K562 (cell line): ENCODE results near the gene NEB. TPM values are rescaled to one million over a fixed set of nuclear protein-coding genes. Genes with fewer than 3 reads are reported as not detected.

Experiments
- ATAC-seq: fragments of 200-7000 bp; cut with Tn5 transposase; 3 replicates; pipeline ENCODE4 v1.9.1; 2020; ENCODE audit warnings: moderate library complexity
- BruUV-seq: library from RNA; stranded (reverse); fragments of 400-500 nt; replicated peaks from 2 replicates; lab custom pipeline; 2021; lab: Mats Ljungman, UMichigan
- CTCF ChIA-PET: fragments of 300-600 bp; formaldehyde crosslinking; extraction: SDS; loops from one replicate; lab custom pipeline; 2021; ENCODE audit warnings: low intra/inter-chr PET ratio; lab: Yijun Ruan, JAX
- POLR2A ChIA-PET: fragments of 300-600, 350-650 bp; sonication (Branson Sonifier 250); formaldehyde crosslinking; extraction: SDS; loops from one replicate; lab custom pipeline; 2021; ENCODE audit warnings: antibody characterized with exemption, inconsistent platforms; lab: Yijun Ruan, JAX
- DNase-seq, 4 experiments: peaks; one replicate each; pipeline versions ENCODE4 v3.0.0 to v3.0.0-alpha.2; 2011 to 2018; ENCODE audit warnings: low spot score in 3 of 4, mixed read lengths in 3 of 4; ENCODE audit errors: extremely low read depth in 1 of 4
- FAIRE-seq: peaks from 2 replicates; lab custom pipeline; 2011; peaks lifted over from hg19 to GRCh38; lab: Jason Lieb, UNC
- H2AFZ ChIP-seq: 2 replicates; pipeline ENCODE4 v1.6.0; 2011; ENCODE audit warnings: low read depth, low read length, control low read depth, inconsistent platforms
- H3K27ac ChIP-seq: fragments of 200-600 bp; 3 replicates; pipeline ENCODE4 v1.8.0; 2011; ENCODE audit warnings: low read depth, mild to moderate bottlenecking, control low read depth, inconsistent platforms, low read length, moderate library complexity, mixed read lengths; ENCODE audit errors: extremely low read depth
- H3K27me3 ChIP-seq, 2 experiments: fragments of 300-600 bp in 1 of 2; 2 replicates in 1 of 2; 3 replicates in 1 of 2; pipeline versions ENCODE4 v1.6.0 to v1.8.0; 2011; ENCODE audit warnings: inconsistent platforms in 2 of 2, low read length in 2 of 2, mild to moderate bottlenecking in 1 of 2, mixed read lengths in 1 of 2, moderate library complexity in 1 of 2; ENCODE audit not compliant: control insufficient read depth in 2 of 2, insufficient read depth in 2 of 2
- H3K36me3 ChIP-seq: fragments of 300-600 bp; 3 replicates; pipeline ENCODE4 v1.8.0; 2011; ENCODE audit warnings: mild to moderate bottlenecking, low read length, inconsistent platforms; ENCODE audit not compliant: control insufficient read depth, insufficient read depth
- H3K4me1 ChIP-seq, 2 experiments: fragments of 200-600 bp in 1 of 2; replicated peaks in 1 of 2; 2 replicates in 1 of 2; 3 replicates in 1 of 2; pipeline versions ENCODE4 v1.5.1 to v1.8.0; 2011; ENCODE audit warnings: inconsistent platforms in 2 of 2, low read length in 2 of 2, mild to moderate bottlenecking in 1 of 2, mixed read lengths in 1 of 2, moderate library complexity in 1 of 2; ENCODE audit not compliant: control insufficient read depth in 2 of 2, insufficient read depth in 2 of 2
- H3K4me2 ChIP-seq: 2 replicates; pipeline ENCODE4 v1.6.1; 2011; ENCODE audit warnings: low read length, control low read depth, inconsistent platforms, mixed read lengths; ENCODE audit not compliant: insufficient read depth
- H3K4me3 ChIP-seq: fragments of 200-600 bp; sonication (generic), shearing (Covaris generic); 2 replicates; pipeline ENCODE4 v1.5.1; 2016; ENCODE audit warnings: control low read depth, inconsistent platforms
- H3K79me2 ChIP-seq: fragments of 200-600 bp; 3 replicates; pipeline ENCODE4 v1.8.0; 2011; ENCODE audit warnings: low read length, inconsistent platforms; ENCODE audit not compliant: control insufficient read depth, insufficient read depth
- H3K9ac ChIP-seq, 2 experiments: 2 replicates each; pipeline versions ENCODE4 v1.6.0 to v1.6.1; 2011; ENCODE audit warnings: low read depth in 2 of 2, low read length in 2 of 2, control low read depth in 1 of 2, inconsistent platforms in 1 of 2, mild to moderate bottlenecking in 1 of 2, mixed read lengths in 1 of 2; ENCODE audit not compliant: insufficient read depth in 1 of 2
- H3K9me1 ChIP-seq: one replicate; pipeline ENCODE4 v1.6.0; 2011; ENCODE audit warnings: inconsistent platforms, mild to moderate bottlenecking, low read length, moderate library complexity; ENCODE audit not compliant: control insufficient read depth, insufficient read depth
- H3K9me3 ChIP-seq: replicated peaks from 2 replicates; pipeline ENCODE4 v1.5.1; 2011; ENCODE audit warnings: low read depth, low read length, inconsistent platforms; ENCODE audit not compliant: control insufficient read depth, insufficient read depth
- H4K20me1 ChIP-seq: replicated peaks from 2 replicates; pipeline ENCODE4 v1.6.1; 2011; ENCODE audit warnings: low read length, inconsistent platforms, mixed read lengths; ENCODE audit not compliant: control insufficient read depth, insufficient read depth
- BDP1 ChIP-seq: IDR thresholded peaks from 3 replicates; pipeline ENCODE4 v1.6.1; 2011; ENCODE audit not compliant: insufficient read length, insufficient read depth
- C11orf30 ChIP-seq: fragments of 450-650 bp; IDR thresholded peaks from 2 replicates; pipeline ENCODE4 v1.6.1; 2016; ENCODE audit warnings: low read depth, mild to moderate bottlenecking
- CBFA2T2 ChIP-seq: fragments of 450-650 bp; conservative IDR thresholded peaks from 2 replicates; pipeline ENCODE4 v1.6.1; 2017; ENCODE audit warnings: mild to moderate bottlenecking
- FOXA3 ChIP-seq, 2 experiments: fragments of 450-650 bp in 1 of 2; sonication (generic) in 1 of 2; formaldehyde crosslinking; IDR thresholded peaks in 1 of 2; conservative IDR thresholded peaks in 1 of 2; 2 replicates each; pipeline versions ENCODE4 v1.4.0 to v1.8.0; 2020 to 2022; ENCODE audit warnings: mild to moderate bottlenecking in 2 of 2, missing genetic modification reagents in 1 of 2
- FOXP4 ChIP-seq: sonication (generic); formaldehyde crosslinking; IDR thresholded peaks from 2 replicates; pipeline ENCODE4 v1.8.0; 2022; ENCODE audit warnings: mild to moderate bottlenecking, missing genetic modification reagents, borderline replicate concordance
- GTF2F1 ChIP-seq: IDR thresholded peaks from 2 replicates; pipeline ENCODE4 v1.6.1; 2011; ENCODE audit warnings: low read depth, low read length, improper control_type of control experiment
- LEF1 ChIP-seq: fragments of 450-650 bp; IDR thresholded peaks from 2 replicates; pipeline ENCODE4 v1.6.1; 2016; ENCODE audit warnings: mild to moderate bottlenecking
- NEUROD1 ChIP-seq: fragments of 150-350 bp; IDR thresholded peaks from 2 replicates; pipeline ENCODE4 v1.6.1; 2014; ENCODE audit warnings: borderline replicate concordance, low read length, low read depth; ENCODE audit not compliant: partially characterized antibody
- POU5F1 ChIP-seq: fragments of 150-350 bp; IDR thresholded peaks from 2 replicates; pipeline ENCODE4 v1.6.1; 2014; ENCODE audit warnings: borderline replicate concordance, low read length, low read depth, mild to moderate bottlenecking; ENCODE audit not compliant: partially characterized antibody
- SMAD3 ChIP-seq: fragments of 450-650 bp; formaldehyde crosslinking; conservative IDR thresholded peaks from 2 replicates; pipeline ENCODE4 v1.4.0; 2020; ENCODE audit warnings: mild to moderate bottlenecking
- SMARCA4 ChIP-seq: fragments of 450-650 bp; IDR thresholded peaks from 2 replicates; pipeline ENCODE4 v1.6.1; 2016
- STAG1 ChIP-seq: sonication (generic); formaldehyde crosslinking; IDR thresholded peaks from 2 replicates; pipeline ENCODE4 v1.5.0; 2020; ENCODE audit warnings: missing genetic modification reagents, borderline replicate concordance
- TCF7L2 ChIP-seq: fragments of 150-350 bp; IDR thresholded peaks from 2 replicates; pipeline ENCODE4 v1.6.1; 2016; ENCODE audit warnings: low read depth, mild to moderate bottlenecking, low read length, moderate library complexity
- TEAD4 ChIP-seq, 2 experiments: sonication (generic) in 1 of 2; formaldehyde crosslinking in 1 of 2; IDR thresholded peaks; 2 replicates each; pipeline versions ENCODE4 v1.6.1 to v1.8.0; 2012 to 2022; ENCODE audit warnings: borderline replicate concordance in 1 of 2, inconsistent platforms in 1 of 2, low read length in 1 of 2, mild to moderate bottlenecking in 1 of 2, missing genetic modification reagents in 1 of 2
- ZKSCAN8 ChIP-seq: fragments of 200-800 bp; sonication (Bioruptor generic); IDR thresholded peaks from 2 replicates; pipeline ENCODE4 v1.6.1; 2016; ENCODE audit warnings: missing genetic modification characterization, missing compliant biosample characterization
- ZNF263 ChIP-seq: sonication (generic); formaldehyde crosslinking; IDR thresholded peaks from 2 replicates; pipeline ENCODE4 v1.8.0; 2022; ENCODE audit warnings: mild to moderate bottlenecking, missing genetic modification reagents, borderline replicate concordance
- ZNF57 ChIP-seq: fragments of 450-650 bp; formaldehyde crosslinking; IDR thresholded peaks from 2 replicates; pipeline ENCODE4 v1.4.0; 2020; ENCODE audit warnings: mild to moderate bottlenecking, moderate library complexity
- WGBS: fragments of 100-300 bp; shearing (Covaris generic); methylation state at CpG from one replicate; pipeline ENCODE4 v1.1.6; 2016; ENCODE audit warnings: low coverage, mixed read lengths; ENCODE audit not compliant: insufficient coverage; ENCODE audit errors: missing lambda C conversion rate; 5-methylcytosine and 5-hydroxymethylcytosine counted together
- in situ Hi-C: fragments of 300-500 bp; cut with MboI; formaldehyde crosslinking; loops from 4 replicates; pipeline ENCODE4 v1.15.0; 2018; ENCODE audit warnings: inconsistent platforms, mixed read lengths
- intact Hi-C: fragments of 100-400 bp; cut with micrococcal nuclease; formaldehyde crosslinking; loops from 2 replicates; pipeline ENCODE4 v1.14.2; 2022
- polyA plus RNA-seq, 8 experiments: library from polyadenylated mRNA; depleted of rRNA in 4 of 8; stranded (reverse) in 5 of 8; unstranded in 3 of 8; fragments of >200 nt; fragmentation: Nextera tagmentation in 2 of 8; fragmentation: Illumina TruSeq in 1 of 8; extraction: Ambion mirVana in 2 of 8; extraction: Trizol in 1 of 8; gene quantifications; 2 replicates each; pipeline versions ENCODE4 v1.2.1 to v1.2.3, GENCODE V29; 2011 to 2014; ENCODE audit warnings: inconsistent platforms in 1 of 8, missing spikeins in 1 of 8
- total RNA-seq, 7 experiments: library from RNA; depleted of rRNA in 6 of 7; stranded (reverse); fragments of >200 nt in 6 of 7; fragmentation: Illumina TruSeq in 2 of 7; extraction: Trizol in 2 of 7; gene quantifications; 2 replicates each; pipeline versions ENCODE4 v1.2.1 to v1.2.3, GENCODE V29; 2011 to 2021; ENCODE audit warnings: low replicate concordance in 1 of 7
- TF ChIP-seq, protein P1 (sequence below): fragments of 450-650 bp; IDR thresholded peaks from 2 replicates; pipeline ENCODE4 v1.6.1; 2016; ENCODE audit warnings: antibody characterized with exemption

The NEB gene
- total and polyA plus RNA-seq, 9 of the 15 experiments (the other 6 are each of a cell fraction or from before 2014, with no cell fraction given) = 1.7 to 3.8 (median 2.9) TPM

GRCh38 chr2:151767536-151767935 lies 33.3 kb upstream of the NEB start (continued):
- TF ChIP-seq TEAD4 (IDR thresholded peaks at IDR 0.05; ENCODE audit: low read length) (no peak), TEAD4 (CRISPR knock-in tag; IDR thresholded peaks at IDR 0.05; ENCODE audit: borderline replicate concordance) (no peak), NEUROD1 (peak; percentile 30), C11orf30 (peak; percentile 86)

DNA sequence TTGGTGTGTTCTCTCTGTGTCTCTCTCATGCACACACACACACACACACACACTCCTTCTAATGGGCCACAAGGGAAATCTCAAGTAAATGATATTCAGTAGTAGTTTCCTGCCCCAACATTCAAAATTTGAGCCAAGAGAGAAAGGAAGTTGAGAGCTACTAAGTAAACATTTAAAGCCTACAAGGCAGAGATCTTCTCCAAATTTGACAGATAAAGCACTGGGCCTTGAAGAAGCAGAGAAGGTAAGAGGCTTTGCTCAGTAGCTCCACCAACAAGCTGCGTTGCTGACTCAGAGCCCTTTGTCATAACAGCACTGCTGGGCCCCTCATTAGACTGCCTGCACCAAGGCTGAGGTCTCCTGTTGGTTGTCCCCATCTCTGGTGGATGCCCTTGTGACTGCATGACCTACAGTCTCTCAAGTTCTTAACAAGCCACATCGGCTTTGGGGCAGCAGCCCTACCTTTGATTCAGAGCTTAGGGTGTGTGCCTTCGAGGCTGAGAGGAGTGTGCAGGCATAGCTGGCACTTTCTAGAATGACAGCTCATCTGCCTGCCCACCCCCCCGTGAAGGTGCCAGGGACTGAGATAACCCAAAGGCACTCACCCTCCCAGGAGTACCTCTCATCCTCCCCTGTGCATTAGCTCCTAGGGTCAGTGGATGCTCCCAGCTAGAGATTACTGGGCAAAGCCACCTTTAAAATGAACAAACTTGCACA lies 32.3 kb upstream of the NEB start:
- Histone ChIP-seq H3K4me3 (no peak overlapping the region), H2AFZ (peak overlapping the region; percentile 78), H3K9me3 (no peaks in the 10 kb centered on the region), H3K36me3 (no peaks in the 10 kb centered on the region; the same call in 2 of the 3 replicates), H3K27me3 (no peaks in the 10 kb centered on the region), H3K9me1 (peaks cover 5% of the 10 kb centered on the region), H4K20me1 (no peaks in the 10 kb centered on the region), H3K27ac (peak overlapping the region; percentile 78), H3K79me2 (no peaks in the 10 kb centered on the region), H3K4me1 (peaks cover 16 to 56% of the 10 kb centered on the region in 2 experiments), H3K9ac (peak overlapping the region; percentile 26 to 58; a peak in 3 of 4 replicates), H3K4me2 (peak overlapping the region; percentile 36; the same call in 1 of the 2 replicates)
- ChIA-PET POLR2A (interaction anchor here (0.5 to 3.6 kb wide), 11 partner anchors 11 to 522 kb away, joined by 3 to 16 read pairs (median 3); no protein-coding TSS in a partner anchor), CTCF (no interaction called here)
- 25% methylated on average over 4 of the region's 4 CpGs for WGBS
- intact Hi-C loops (no loop called here), in situ Hi-C loops (no loop called here)
- DNase-seq = peak; percentile 32 to 82 (median 56)
- peak; percentile 90 for FAIRE-seq
- peak; percentile 84 for ATAC-seq
- no TSS peak for BruUV-seq
- TF ChIP-seq GTF2F1 (no peak), CBFA2T2 (no peak), STAG1 (CRISPR knock-in tag) (no peak), TCF7L2 (no peak), LEF1 (peak; percentile 26; the same call in 1 of the 2 replicates), BDP1 (no peak), SMAD3 (no peak), ZNF57 (no peak), SMARCA4 (peak; percentile 63; the same call in 1 of the 2 replicates), FOXA3 (CRISPR knock-in tag; conservative IDR thresholded peaks at IDR 0.05 in 1 of 2, IDR thresholded peaks at IDR 0.05 in 1 of 2) (peak; percentile 61 to 77; a peak in 3 of 4 replicates), ZKSCAN8 (CRISPR knock-in tag) (no peak), POU5F1 (no peak), FOXP4 (CRISPR knock-in tag) (no peak), ZNF263 (CRISPR knock-in tag) (no peak)
- TF ChIP-seq, protein P1, sequence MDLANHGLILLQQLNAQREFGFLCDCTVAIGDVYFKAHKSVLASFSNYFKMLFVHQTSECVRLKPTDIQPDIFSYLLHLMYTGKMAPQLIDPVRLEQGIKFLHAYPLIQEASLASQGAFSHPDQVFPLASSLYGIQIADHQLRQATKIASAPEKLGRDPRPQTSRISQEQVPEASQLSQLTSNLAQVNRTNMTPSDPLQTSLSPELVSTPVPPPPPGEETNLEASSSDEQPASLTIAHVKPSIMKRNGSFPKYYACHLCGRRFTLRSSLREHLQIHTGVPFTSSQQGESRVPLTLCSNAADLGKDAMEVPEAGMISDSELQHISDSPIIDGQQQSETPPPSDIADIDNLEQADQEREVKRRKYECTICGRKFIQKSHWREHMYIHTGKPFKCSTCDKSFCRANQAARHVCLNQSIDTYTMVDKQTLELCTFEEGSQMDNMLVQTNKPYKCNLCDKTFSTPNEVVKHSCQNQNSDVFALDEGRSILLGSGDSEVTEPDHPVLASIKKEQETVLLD = 0 out of 2 replicates have a peak, but pooled peaks have one; percentile 17
